K562 (cell line): ENCODE data around the gene FGF22. TPM values are rescaled to one million over a fixed set of nuclear protein-coding genes. Genes with fewer than 3 reads are reported as not detected.

ENCODE experiments used
- CXXC5 ChIP-seq: fragments of 250-450 bp; sonication (Bioruptor Pico); IDR thresholded peaks from 2 replicates; pipeline ENCODE4 v1.8.0; 2022; ENCODE audit warnings: inconsistent platforms, mild to moderate bottlenecking, moderate library complexity
- MITF ChIP-seq: IDR thresholded peaks from 2 replicates; pipeline ENCODE4 v1.6.1; 2014; ENCODE audit warnings: antibody characterized with exemption
- PCBP2 ChIP-seq: fragments of 200-400 bp; formaldehyde crosslinking; IDR thresholded peaks from 2 replicates; pipeline ENCODE4 v1.6.1; 2018; ENCODE audit warnings: low read length, low read depth, mild to moderate bottlenecking, moderate library complexity; ENCODE audit not compliant: poor library complexity, severe bottlenecking
- SFPQ ChIP-seq: fragments of 200-400 bp; formaldehyde crosslinking; IDR thresholded peaks from 2 replicates; pipeline ENCODE4 v1.6.1; 2017; ENCODE audit warnings: mild to moderate bottlenecking, low read depth, low read length, moderate library complexity
- SMARCB1 ChIP-seq: IDR thresholded peaks from 2 replicates; pipeline ENCODE4 v1.6.1; 2011; ENCODE audit warnings: improper control_type of control experiment, low read depth; ENCODE audit not compliant: insufficient read length
- SRSF3 ChIP-seq: fragments of 200-400 bp; formaldehyde crosslinking; IDR thresholded peaks from 2 replicates; pipeline ENCODE4 v1.6.1; 2016; ENCODE audit warnings: mild to moderate bottlenecking, low read length, moderate library complexity; ENCODE audit not compliant: insufficient read depth
- ZBTB17 ChIP-seq: fragments of 450-650 bp; formaldehyde crosslinking; IDR thresholded peaks from 2 replicates; pipeline ENCODE4 v1.4.0; 2020; ENCODE audit warnings: mild to moderate bottlenecking
- polyA plus RNA-seq, 8 experiments: library from polyadenylated mRNA; depleted of rRNA in 4 of 8; stranded (reverse) in 5 of 8; unstranded in 3 of 8; fragments of >200 nt; fragmentation: Nextera tagmentation in 2 of 8; fragmentation: Illumina TruSeq in 1 of 8; extraction: Ambion mirVana in 2 of 8; extraction: Trizol in 1 of 8; gene quantifications; 2 replicates each; pipeline versions ENCODE4 v1.2.1 to v1.2.3, GENCODE V29; 2011 to 2014; ENCODE audit warnings: inconsistent platforms in 1 of 8, missing spikeins in 1 of 8
- total RNA-seq, 7 experiments: library from RNA; depleted of rRNA in 6 of 7; stranded (reverse); fragments of >200 nt in 6 of 7; fragmentation: Illumina TruSeq in 2 of 7; extraction: Trizol in 2 of 7; gene quantifications; 2 replicates each; pipeline versions ENCODE4 v1.2.1 to v1.2.3, GENCODE V29; 2011 to 2021; ENCODE audit warnings: low replicate concordance in 1 of 7
- TF ChIP-seq, protein P1 (sequence below): sonication (generic); formaldehyde crosslinking; IDR thresholded peaks from 2 replicates; pipeline ENCODE4 v1.8.1; 2023; ENCODE audit warnings: missing genetic modification reagents, mild to moderate bottlenecking, borderline replicate concordance
- TF ChIP-seq, protein P2 (sequence below), 2 experiments: fragments of 450-650 bp in 1 of 2; sonication (generic) in 1 of 2; formaldehyde crosslinking in 1 of 2; IDR thresholded peaks in 1 of 2; conservative IDR thresholded peaks in 1 of 2; 2 replicates each; pipeline versions ENCODE4 v1.6.1 to v1.8.1; 2016 to 2023; ENCODE audit warnings: mild to moderate bottlenecking in 2 of 2, moderate library complexity in 2 of 2, inconsistent platforms in 1 of 2, missing genetic modification reagents in 1 of 2
- TF ChIP-seq, protein P3 (sequence below): fragments of 450-650 bp; IDR thresholded peaks from 2 replicates; pipeline ENCODE4 v1.6.1; 2017; ENCODE audit warnings: mild to moderate bottlenecking, moderate library complexity

The FGF22 gene
- total and polyA plus RNA-seq, 9 of the 15 experiments (the other 6 are each of a cell fraction or from before 2014, with no cell fraction given): 0.14 to 2.2 (median 0.86) TPM; not detected in 4

GRCh38 chr19:610801-611480, 28.7 kb upstream of the FGF22 start (continued):
- TF ChIP-seq, protein P1, sequence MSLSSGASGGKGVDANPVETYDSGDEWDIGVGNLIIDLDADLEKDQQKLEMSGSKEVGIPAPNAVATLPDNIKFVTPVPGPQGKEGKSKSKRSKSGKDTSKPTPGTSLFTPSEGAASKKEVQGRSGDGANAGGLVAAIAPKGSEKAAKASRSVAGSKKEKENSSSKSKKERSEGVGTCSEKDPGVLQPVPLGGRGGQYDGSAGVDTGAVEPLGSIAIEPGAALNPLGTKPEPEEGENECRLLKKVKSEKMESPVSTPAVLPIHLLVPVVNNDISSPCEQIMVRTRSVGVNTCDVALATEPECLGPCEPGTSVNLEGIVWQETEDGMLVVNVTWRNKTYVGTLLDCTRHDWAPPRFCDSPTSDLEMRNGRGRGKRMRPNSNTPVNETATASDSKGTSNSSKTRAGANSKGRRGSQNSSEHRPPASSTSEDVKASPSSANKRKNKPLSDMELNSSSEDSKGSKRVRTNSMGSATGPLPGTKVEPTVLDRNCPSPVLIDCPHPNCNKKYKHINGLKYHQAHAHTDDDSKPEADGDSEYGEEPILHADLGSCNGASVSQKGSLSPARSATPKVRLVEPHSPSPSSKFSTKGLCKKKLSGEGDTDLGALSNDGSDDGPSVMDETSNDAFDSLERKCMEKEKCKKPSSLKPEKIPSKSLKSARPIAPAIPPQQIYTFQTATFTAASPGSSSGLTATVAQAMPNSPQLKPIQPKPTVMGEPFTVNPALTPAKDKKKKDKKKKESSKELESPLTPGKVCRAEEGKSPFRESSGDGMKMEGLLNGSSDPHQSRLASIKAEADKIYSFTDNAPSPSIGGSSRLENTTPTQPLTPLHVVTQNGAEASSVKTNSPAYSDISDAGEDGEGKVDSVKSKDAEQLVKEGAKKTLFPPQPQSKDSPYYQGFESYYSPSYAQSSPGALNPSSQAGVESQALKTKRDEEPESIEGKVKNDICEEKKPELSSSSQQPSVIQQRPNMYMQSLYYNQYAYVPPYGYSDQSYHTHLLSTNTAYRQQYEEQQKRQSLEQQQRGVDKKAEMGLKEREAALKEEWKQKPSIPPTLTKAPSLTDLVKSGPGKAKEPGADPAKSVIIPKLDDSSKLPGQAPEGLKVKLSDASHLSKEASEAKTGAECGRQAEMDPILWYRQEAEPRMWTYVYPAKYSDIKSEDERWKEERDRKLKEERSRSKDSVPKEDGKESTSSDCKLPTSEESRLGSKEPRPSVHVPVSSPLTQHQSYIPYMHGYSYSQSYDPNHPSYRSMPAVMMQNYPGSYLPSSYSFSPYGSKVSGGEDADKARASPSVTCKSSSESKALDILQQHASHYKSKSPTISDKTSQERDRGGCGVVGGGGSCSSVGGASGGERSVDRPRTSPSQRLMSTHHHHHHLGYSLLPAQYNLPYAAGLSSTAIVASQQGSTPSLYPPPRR: no peak
- TF ChIP-seq MITF (no peak), SFPQ (no peak), SRSF3 (no peak), ZBTB17 (no peak), CXXC5 (CRISPR knock-in tag) (peak; percentile 62), SMARCB1 (no peak), PCBP2 (no peak)
- TF ChIP-seq, protein P2, sequence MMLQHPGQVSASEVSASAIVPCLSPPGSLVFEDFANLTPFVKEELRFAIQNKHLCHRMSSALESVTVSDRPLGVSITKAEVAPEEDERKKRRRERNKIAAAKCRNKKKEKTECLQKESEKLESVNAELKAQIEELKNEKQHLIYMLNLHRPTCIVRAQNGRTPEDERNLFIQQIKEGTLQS (IDR thresholded peaks at IDR 0.05): no peak
- TF ChIP-seq, protein P2 (CRISPR knock-in tag; conservative IDR thresholded peaks at IDR 0.05): no peak
- TF ChIP-seq, protein P3, sequence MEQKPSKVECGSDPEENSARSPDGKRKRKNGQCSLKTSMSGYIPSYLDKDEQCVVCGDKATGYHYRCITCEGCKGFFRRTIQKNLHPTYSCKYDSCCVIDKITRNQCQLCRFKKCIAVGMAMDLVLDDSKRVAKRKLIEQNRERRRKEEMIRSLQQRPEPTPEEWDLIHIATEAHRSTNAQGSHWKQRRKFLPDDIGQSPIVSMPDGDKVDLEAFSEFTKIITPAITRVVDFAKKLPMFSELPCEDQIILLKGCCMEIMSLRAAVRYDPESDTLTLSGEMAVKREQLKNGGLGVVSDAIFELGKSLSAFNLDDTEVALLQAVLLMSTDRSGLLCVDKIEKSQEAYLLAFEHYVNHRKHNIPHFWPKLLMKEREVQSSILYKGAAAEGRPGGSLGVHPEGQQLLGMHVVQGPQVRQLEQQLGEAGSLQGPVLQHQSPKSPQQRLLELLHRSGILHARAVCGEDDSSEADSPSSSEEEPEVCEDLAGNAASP: no peak
